Measurements from ENCODE around the gene SV2B. TPM values are rescaled to one million over a fixed set of nuclear protein-coding genes. Genes with fewer than 3 reads are reported as not detected.

The SV2B gene
- total RNA-seq, 1 experiment from 2014 or later = not detected

GRCh38 chr15:91304210-91304609 lies 204.2 kb downstream of the SV2B start:
- no peak overlapping the region for H4K8ac ChIP-seq (replicated peaks; ENCODE audit: insufficient read length, low read depth, low read length)
- H3K18ac ChIP-seq (ENCODE audit: insufficient read length, low read depth, low read length) = no peak overlapping the region
- no peak overlapping the region for H3K14ac ChIP-seq (ENCODE audit: insufficient read depth, low read length)
- no peak overlapping the region for H2AFZ ChIP-seq (ENCODE audit: low read length)
- no peak overlapping the region for H4K5ac ChIP-seq (ENCODE audit: insufficient read length, low read depth, low read length)
- no peak overlapping the region for H4K91ac ChIP-seq (ENCODE audit: insufficient read length, low read depth, low read length)
- no peak overlapping the region for H3K23ac ChIP-seq (ENCODE audit: insufficient read length, low read depth, low read length)
- H3K79me1 ChIP-seq (ENCODE audit: insufficient read depth, low read depth, low read length, poor library complexity, severe bottlenecking) = no peaks in the 10 kb centered on the region
- no peaks in the 10 kb centered on the region for H3K9me3 ChIP-seq (ENCODE audit: control insufficient read depth, low read depth, low read length)
- no peaks in the 10 kb centered on the region for H3K79me2 ChIP-seq (ENCODE audit: insufficient read depth, low read length)
- TF ChIP-seq CTCF (conservative IDR thresholded peaks at IDR 0.05) = no peak
- H4K20me1 ChIP-seq (ENCODE audit: control insufficient read depth, insufficient read depth, insufficient read length) = no peaks in the 10 kb centered on the region
- no peaks in the 10 kb centered on the region; the same call in 1 of the 2 replicates for H3K27me3 ChIP-seq (ENCODE audit: insufficient read depth, low read length)
- H3K9ac ChIP-seq (ENCODE audit: extremely low read depth, insufficient read length, low read length) = no peak overlapping the region
- no peaks in the 10 kb centered on the region for H3K23me2 ChIP-seq (ENCODE audit: insufficient read length, low read depth, low read length, poor library complexity, severe bottlenecking)
- no CpG with 5 or more reads among the region's 2 CpGs for WGBS (ENCODE audit: extremely low coverage, insufficient read length, low lambda C conversion rate)
- H3K9me3 Mint-ChIP-seq = no peaks in the 10 kb centered on the region
- H2BK12ac ChIP-seq (ENCODE audit: insufficient read length, low read depth, low read length) = no peak overlapping the region
- no peak overlapping the region for H2BK20ac ChIP-seq (ENCODE audit: low read depth, low read length, poor library complexity, severe bottlenecking)
- H3K56ac ChIP-seq (ENCODE audit: insufficient read length, low read depth, low read length) = no peak overlapping the region
- H3K4ac ChIP-seq (ENCODE audit: low read depth, low read length) = no peak overlapping the region
- no peak overlapping the region for H3K4me3 Mint-ChIP-seq
- no peak overlapping the region for H2BK5ac ChIP-seq (ENCODE audit: insufficient read length, low read length)
- no peak overlapping the region for H2AK5ac ChIP-seq (ENCODE audit: insufficient read length, low read length)
- no peaks in the 10 kb centered on the region; a peak in 1 of 7 replicates for H3K36me3 Mint-ChIP-seq (ENCODE audit: insufficient read depth in 1 of 3, low read depth in 3 of 3)
- H3K4me2 ChIP-seq (ENCODE audit: insufficient read depth, insufficient read length, low read length) = no peak overlapping the region
- H3K4me1 Mint-ChIP-seq = peaks cover 3 to 10% of the 10 kb centered on the region in 2 experiments; a peak in 3 of 4 replicates
- no peaks in the 10 kb centered on the region; the same call in 1 of the 2 replicates for H3K4me1 ChIP-seq (ENCODE audit: insufficient read depth, low read length)
- H3K27me3 Mint-ChIP-seq (ENCODE audit: low read depth) = peaks cover 17% of the 10 kb centered on the region
- no peak overlapping the region for H2BK120ac ChIP-seq (ENCODE audit: low read depth, low read length, poor library complexity, severe bottlenecking)
- no peak overlapping the region for H3T11ph ChIP-seq (ENCODE audit: low read length)
- DNase-seq = no peak
- no peak overlapping the region for H2BK15ac ChIP-seq (ENCODE audit: low read depth, low read length)
- H3K27ac Mint-ChIP-seq = no peak overlapping the region
- no peak overlapping the region for H3K27ac ChIP-seq (ENCODE audit: insufficient read length, low read depth, low read length)

Measured in H9 (cell line).